ENCODE data around the gene ETNK2. TPM values are rescaled to one million over a fixed set of nuclear protein-coding genes. Genes with fewer than 3 reads are reported as not detected.

Gene ETNK2
- total and polyA plus RNA-seq, 2 of the 4 experiments (the other 2 are of a cell fraction) = 18.9 to 26.0 TPM

- TF ChIP-seq SMC3 (IDR thresholded peaks at IDR 0.05; ENCODE audit: low read depth, low read length) (no peak), BHLHE40 (IDR thresholded peaks at IDR 0.05; ENCODE audit: low read depth, low read length) (no peak), MAFK (IDR thresholded peaks at IDR 0.05; ENCODE audit: low read depth, low read length) (no peak), MXI1 (IDR thresholded peaks at IDR 0.05; ENCODE audit: borderline replicate concordance, low read depth, low read length) (no peak), RAD21 (IDR thresholded peaks at IDR 0.05; ENCODE audit: low read length) (no peak), CHD1 (IDR thresholded peaks at IDR 0.05; ENCODE audit: low read depth, low read length) (no peak), MAZ (IDR thresholded peaks at IDR 0.05; ENCODE audit: borderline replicate concordance, low read depth, low read length) (no peak), FOS (IDR thresholded peaks at IDR 0.05; ENCODE audit: low read depth, low read length) (no peak), USF2 (IDR thresholded peaks at IDR 0.05; ENCODE audit: low read depth, low read length) (no peak)
- Histone ChIP-seq H3K9me1 (ENCODE audit: insufficient read depth, low read length) (no peaks in the 10 kb centered on the region), H2AFZ (replicated peaks; ENCODE audit: low read length, poor library complexity) (no peak overlapping the region), H3K4me3 (ENCODE audit: insufficient read depth, low read depth, low read length) (no peak overlapping the region), H2BK20ac (ENCODE audit: low read depth, low read length) (no peak overlapping the region), H3K36me3 (ENCODE audit: control insufficient read depth, insufficient read depth, low read length) (no peaks in the 10 kb centered on the region), H3K18ac (ENCODE audit: low read depth, low read length) (no peak overlapping the region), H3K23ac (ENCODE audit: low read depth, low read length) (no peak overlapping the region), H2BK5ac (ENCODE audit: low read depth, low read length, poor library complexity, severe bottlenecking) (no peak overlapping the region), H3K9me3 (ENCODE audit: control insufficient read depth, insufficient read depth, low read length) (no peaks in the 10 kb centered on the region), H4K91ac (ENCODE audit: insufficient read depth, low read depth, low read length) (no peak overlapping the region), H3K4me2 (ENCODE audit: low read depth, low read length) (no peak overlapping the region), H3K56ac (ENCODE audit: extremely low read depth, insufficient read depth, low read length) (no peak overlapping the region), H2AK5ac (ENCODE audit: low read depth, low read length) (no peak overlapping the region), H4K20me1 (ENCODE audit: insufficient read depth, low read length) (no peaks in the 10 kb centered on the region; the same call in 1 of the 2 replicates), H3K4ac (ENCODE audit: low read depth, low read length) (no peak overlapping the region), H3K79me1 (ENCODE audit: low read depth in 1 of 2, low read length in 2 of 2) (peaks cover 0 to 14% of the 10 kb centered on the region in 2 experiments; a peak in 2 of 4 replicates), H2AK9ac (replicated peaks; ENCODE audit: low read depth, low read length, poor library complexity) (no peak overlapping the region), H4K8ac (ENCODE audit: low read depth in 2 of 2, low read length in 2 of 2) (no peak overlapping the region), H2BK120ac (ENCODE audit: low read depth, low read length) (no peak overlapping the region), H2BK15ac (ENCODE audit: low read depth, low read length) (no peak overlapping the region), H3K27me3 (ENCODE audit: control insufficient read depth, insufficient read depth, low read length) (no peaks in the 10 kb centered on the region), H3K4me1 (ENCODE audit: control insufficient read depth, insufficient read depth, low read length) (peaks cover 5% of the 10 kb centered on the region; the same call in 1 of the 2 replicates), H3K27ac (ENCODE audit: insufficient read depth, low read length) (no peak overlapping the region), H3K14ac (replicated peaks; ENCODE audit: low read depth, low read length) (no peak overlapping the region), H3K9ac (ENCODE audit: low read depth, low read length) (no peak overlapping the region), H4K5ac (ENCODE audit: low read depth, low read length) (no peak overlapping the region)
- ChIA-PET POLR2A (ENCODE audit: unreplicated experiment) (no interaction called here), CTCF (no interaction called here)
- BruUV-seq (replicated peaks) = no TSS peak
- dilution Hi-C loops (cut with HindIII; ENCODE audit: low sequenced_read_pairs, unreplicated experiment) = no loop called here
- no peak for DNase-seq
- no peak for ATAC-seq (ENCODE audit: low read depth)
- 89% methylated on average over 3 of the region's 4 CpGs; no CpG with 5 or more reads in 1 of the 2 experiments for WGBS, 2 experiments (ENCODE audit: extremely low coverage in 2 of 2, insufficient read length in 1 of 2)
- intact Hi-C loops (cut with micrococcal nuclease) = no loop called here
- in situ Hi-C loops (cut with MboI; ENCODE audit: low sequenced_read_pairs) = no loop called here
These were observed 53.2 kb downstream of the ETNK2 start for GRCh38 chr1:204098683-204099082.
